Activated CD8-positive, alpha-beta memory T cell treated with anti-CD3 and anti-CD28 coated beads for 24 hours (primary cell): ENCODE measurements around the gene PROZ.
"Not testable (repeated sequence)": the region's sequence is repeated elsewhere in the genome, so short reads cannot be mapped to it uniquely, and the experiment has no call there.

Source experiments
- DNase-seq: peaks from one replicate; pipeline ENCODE4 v3.0.0-alpha.2; 2020

The PROZ gene, protein sequence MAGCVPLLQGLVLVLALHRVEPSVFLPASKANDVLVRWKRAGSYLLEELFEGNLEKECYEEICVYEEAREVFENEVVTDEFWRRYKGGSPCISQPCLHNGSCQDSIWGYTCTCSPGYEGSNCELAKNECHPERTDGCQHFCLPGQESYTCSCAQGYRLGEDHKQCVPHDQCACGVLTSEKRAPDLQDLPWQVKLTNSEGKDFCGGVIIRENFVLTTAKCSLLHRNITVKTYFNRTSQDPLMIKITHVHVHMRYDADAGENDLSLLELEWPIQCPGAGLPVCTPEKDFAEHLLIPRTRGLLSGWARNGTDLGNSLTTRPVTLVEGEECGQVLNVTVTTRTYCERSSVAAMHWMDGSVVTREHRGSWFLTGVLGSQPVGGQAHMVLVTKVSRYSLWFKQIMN

GRCh38 chr13:113157929-113158747 lies at the start of gene PROZ:
PROZ (plus strand) TSS chr13:113158648; CDS start chr13:113158661, 13 bp downstream.
- DNase-seq: peak; percentile 41

DNA sequence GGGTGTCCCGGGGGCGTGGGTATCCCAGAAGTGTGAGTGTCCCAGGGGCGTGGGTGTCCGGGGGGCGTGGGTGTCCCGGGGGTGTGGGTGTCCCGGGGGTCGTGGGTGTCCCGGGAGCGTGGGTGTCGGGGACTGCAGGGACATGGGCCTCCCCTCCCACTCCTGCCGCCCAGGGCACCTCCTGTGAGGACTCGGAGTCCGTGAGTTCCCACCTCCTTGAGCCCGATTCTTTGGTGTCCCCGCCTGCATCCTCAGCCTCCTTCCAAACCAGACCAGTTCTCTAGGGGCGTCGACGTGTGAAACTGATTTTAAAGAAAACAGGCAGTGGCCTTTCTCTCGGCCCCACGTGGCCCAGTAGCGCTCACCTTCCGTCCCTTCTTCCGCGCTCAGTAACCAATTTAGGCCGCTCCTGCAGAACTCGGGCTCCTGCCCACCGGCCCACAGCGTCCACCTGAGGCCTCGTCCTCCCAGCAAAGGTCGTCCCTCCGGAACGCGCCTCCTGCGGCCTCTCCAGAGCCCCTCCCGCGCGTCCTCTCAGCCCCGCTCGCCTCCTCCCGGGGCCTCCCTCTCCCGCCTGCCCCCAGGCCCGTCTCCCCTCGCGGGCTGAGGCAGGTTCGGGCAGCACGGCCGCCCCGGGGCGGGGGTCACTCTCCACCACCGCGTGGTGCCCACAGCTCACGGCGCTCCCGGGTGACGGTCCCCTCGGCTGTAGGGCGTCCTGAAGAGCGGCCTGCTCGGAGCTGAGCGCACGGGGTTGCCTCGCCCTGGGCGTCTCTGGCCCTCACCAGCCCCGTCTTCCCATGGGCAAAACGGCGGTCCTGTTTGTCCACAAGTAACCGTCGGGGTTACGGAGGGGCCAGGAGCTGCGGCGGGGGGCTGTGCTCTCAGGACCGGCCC lies 49.0 kb upstream of the PROZ start:
- peak; percentile 67 for DNase-seq

DNA sequence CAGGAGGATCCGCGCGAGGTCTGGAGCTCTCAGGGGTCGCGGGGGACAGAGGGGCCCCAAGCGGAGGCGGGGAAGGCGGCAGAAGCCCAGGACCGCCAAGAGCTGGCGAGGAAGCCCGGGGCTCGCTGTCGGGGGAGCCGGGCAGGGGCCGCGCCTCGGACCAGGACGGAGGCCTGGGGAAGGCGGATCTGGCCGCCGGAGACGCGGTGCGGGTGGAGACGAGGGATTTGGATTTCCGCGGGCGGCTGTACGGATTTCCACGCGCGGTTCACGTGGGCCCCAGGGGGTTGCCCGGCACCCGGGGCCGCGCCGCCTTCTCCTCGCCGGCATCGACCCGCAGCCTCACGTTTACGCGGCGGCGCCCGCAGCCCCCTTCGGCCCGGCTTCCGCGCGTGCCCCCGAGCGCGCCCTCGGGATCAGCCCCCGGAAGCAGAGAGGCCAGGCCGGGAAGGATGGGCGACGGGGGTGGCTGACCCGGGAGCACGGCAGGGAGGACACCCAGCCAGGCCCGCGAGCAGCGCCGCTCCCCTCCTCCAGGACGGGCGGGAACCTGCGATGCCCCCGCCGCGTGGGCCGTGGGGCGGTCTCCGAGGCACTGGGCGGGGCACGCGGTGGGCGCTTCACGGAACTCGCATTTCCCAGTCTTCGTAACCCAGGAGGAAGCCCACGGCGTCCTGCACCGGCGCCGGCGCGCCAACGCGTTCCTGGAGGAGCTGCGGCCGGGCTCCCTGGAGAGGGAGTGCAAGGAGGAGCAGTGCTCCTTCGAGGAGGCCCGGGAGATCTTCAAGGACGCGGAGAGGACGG lies 48.2 kb upstream of the PROZ start:
- DNase-seq: peak; percentile 81

DNA sequence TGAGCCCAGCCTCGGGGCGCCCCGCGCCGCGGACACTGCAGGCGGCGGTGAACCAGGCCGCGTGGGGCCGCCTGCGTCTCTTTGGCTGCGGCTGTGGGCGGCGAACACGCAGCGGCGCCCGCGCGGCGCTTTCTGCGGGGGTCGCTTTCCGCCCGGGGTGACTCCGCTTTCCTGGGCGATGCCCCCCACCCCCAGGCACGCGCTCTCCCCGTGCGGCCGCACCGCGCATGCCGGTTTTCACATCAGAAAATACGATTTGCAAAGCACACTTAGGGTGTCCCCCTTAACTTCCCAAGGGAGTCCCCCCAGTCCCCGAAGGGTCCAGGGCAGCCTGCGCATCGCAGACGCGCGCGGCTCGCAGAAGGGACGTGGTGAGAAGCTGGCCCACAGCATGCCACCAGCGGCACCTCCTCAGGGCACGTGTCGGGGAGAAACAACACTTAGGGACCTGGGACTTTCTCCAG lies 47.6 kb upstream of the PROZ start:
- DNase-seq: peak; percentile 70

DNA sequence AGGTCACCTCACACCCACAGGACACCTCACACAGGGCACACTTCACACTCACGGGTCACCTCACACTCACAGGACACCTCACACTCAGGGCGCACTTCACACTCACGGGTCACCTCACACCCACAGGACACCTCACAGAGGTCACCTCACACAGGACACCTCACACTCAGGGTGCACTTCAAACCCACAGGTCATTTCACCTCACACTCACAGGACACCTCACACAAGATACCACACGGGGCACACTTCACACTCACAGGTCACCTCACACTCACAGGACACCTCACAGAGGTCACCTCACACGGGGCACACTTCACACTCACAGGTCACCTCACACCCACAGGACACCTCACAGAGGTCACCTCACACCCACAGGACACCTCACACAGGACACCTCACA lies 46.6 kb upstream of the PROZ start:
- not testable (repeated sequence) for DNase-seq

DNA sequence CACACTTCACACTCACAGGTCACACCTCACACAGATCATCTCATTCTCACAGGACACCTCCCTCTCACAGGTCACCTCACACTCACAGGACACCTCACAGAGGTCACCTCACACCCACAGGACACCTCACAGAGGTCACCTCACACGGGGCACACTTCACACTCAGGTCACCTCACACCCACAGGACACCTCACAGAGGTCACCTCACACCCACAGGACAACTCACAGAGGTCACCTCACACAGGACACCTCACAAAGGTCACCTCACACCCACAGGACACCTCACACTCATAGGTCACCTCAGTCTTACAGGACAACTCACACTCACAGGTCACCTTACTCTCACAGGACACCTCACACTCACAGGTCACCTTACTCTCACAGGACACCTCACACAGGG lies 46.0 kb upstream of the PROZ start:
- not testable (repeated sequence) for DNase-seq

DNA sequence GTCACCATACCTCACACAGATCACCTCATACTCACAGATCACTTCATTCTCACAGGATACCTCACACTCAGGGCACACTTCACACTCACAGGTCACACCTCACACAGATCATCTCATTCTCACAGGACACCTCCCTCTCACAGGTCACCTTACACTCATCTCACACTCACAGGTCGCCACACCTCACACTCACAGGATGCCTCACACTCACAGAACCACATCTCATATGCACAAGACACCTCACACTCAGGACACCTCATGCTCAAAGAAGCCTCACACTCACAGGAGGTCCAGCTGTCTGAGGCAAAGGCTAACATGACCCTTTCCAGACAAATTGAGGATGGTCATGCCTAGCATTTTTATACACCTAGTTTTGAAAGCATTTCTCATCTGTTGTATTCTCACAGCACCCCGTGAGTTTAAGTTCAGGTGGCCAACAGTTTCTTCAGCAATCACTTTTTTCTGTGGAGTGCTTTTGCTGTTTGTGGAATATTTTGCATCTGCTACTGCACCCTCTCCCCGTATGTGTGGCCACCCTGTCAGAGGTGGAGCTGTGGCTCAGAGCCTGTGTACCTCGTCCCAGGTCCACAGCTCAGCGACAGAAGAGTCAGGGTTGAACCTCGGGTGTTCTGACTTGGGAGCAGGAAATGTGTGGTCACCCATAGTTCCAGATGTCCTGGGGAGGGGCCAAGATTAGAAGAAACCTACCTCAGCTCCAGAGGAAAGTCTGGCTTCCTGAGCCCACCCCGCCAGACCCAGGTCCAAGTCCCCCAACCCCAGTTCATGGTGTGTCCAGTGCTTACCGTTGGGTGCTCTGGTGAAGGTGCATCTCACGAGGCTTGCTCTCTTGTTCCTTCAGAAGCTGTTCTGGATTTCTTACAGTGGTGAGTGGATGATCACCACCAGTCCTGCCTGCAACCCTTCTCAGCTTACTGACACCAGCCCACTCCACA lies 45.3 kb upstream of the PROZ start:
- DNase-seq: no peak

DNA sequence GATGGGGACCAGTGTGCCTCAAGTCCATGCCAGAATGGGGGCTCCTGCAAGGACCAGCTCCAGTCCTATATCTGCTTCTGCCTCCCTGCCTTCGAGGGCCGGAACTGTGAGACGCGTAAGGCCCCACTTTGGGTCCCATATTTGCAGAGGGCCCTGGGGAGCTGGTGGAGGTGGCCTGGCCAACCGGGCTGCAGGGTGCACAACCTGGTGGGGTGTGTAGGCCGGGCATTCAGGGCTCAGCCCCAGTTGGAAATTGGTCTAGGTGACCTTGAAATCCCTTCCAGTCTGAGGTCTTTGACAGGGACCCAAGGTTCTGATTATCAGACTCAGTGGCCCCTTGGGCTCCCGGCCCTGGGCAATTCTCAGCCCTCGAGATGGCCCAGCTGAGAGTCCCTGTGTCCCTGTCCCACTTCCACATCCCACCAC lies 44.6 kb upstream of the PROZ start:
- DNase-seq: no peak

GRCh38 chr13:113114511-113115362 lies 43.7 kb upstream of the PROZ start:
- no peak for DNase-seq

DNA sequence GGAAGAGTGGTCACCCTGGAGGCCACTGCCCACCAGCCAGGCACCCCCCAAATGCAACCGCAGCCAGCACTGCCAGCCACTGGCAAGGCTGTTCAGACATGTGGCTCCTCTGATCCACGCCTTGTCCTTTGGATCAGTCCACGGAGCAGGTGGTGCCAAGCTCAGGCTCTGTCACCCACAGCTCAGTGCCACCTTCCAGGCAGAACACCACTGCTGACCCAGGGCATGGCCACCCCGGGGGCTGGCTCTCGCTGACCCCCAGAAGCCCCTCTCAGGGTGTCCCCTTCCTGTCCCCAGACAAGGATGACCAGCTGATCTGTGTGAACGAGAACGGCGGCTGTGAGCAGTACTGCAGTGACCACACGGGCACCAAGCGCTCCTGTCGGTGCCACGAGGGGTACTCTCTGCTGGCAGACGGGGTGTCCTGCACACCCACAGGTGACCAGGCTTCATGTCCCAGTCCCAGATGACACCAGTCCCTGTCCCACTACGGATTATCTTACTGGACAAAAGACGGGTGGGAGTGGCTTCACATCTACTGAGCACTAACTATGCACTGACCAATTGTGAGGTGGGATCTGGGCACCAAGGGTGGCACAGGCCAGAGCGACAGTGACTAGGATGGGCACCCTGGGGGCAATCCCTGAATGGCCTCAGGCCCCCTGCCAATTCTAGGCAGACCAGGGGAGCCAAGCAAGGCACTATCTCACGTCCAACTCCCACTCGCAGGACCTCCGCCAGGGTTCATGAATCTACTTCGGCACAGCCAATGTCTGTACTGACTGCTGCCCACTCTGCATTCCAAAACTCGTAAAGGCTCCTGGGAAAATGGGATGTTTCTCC lies 42.9 kb upstream of the PROZ start:
- no peak for DNase-seq

DNA sequence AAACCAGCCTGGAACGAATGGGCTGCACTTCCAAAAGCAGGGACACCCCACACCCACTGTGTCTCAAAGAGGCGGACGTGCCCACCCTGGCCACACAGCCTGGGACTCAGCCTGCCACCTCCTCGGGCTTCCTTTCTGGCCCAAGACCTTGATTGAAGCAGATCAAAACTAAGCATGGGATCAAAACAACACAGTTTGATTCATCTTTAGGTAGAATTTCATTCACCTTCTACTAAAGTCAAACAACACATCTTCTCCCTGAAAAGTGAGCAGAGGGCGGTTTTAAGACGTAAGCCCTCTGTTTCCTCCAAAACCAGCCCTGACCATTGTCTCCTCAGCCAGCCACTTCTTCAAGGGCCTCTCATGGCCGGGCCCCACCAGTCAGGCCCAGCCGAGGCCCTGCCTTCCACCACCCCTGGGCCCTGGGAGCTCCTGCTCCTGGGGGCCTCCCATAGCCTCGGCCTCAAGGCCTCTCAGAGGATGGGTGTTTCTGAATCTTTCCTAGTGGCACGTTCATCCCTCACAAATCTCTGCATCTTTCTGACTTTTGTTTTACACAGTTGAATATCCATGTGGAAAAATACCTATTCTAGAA lies 42.1 kb upstream of the PROZ start:
- DNase-seq: no peak

- no peak for DNase-seq
Measured at GRCh38 chr13:113116871-113117271, 41.6 kb upstream of the PROZ start.

DNA sequence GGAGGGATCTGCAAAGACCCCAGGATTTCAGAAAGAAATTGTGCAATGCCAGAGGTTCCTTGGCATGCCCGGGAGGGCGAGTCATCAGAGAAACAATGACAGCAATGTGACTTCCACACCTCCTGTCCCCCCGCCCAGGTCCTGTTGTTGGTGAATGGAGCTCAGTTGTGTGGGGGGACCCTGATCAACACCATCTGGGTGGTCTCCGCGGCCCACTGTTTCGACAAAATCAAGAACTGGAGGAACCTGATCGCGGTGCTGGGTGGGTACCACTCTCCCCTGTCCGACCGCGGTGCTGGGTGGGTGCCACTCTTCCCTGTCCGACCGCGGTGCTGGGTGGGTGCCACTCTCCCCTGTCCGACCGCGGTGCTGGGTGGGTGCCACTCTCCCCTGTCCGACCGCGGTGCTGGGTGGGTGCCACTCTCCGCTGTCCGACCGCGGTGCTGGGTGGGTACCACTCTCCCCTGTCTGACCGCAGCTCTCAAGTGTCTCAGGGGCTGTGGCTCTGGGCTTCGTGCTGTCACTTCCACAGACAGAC lies 41.0 kb upstream of the PROZ start:
- no peak for DNase-seq

DNA sequence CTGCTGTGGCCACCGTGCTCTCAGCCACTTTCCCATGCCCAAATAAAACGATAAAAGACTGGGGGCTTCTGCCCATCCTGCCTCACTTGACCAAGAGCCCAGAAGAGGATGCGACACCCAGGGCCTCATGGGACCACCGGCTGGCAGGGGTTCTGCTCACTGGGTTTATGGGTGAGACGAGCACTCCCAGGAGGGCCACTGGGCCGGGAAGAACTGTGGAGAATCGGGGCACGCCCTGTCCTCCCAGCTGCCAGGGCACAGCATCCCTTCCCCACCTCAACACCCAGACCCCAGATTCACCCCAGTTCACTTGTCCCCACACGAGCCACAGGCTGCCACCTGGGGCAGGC lies 40.6 kb upstream of the PROZ start:
- DNase-seq: no peak

- no peak for DNase-seq
Measured at GRCh38 chr13:113118261-113119021, 40.0 kb upstream of the PROZ start.

GRCh38 chr13:113119166-113119821 lies 39.2 kb upstream of the PROZ start:
- DNase-seq: no peak

GRCh38 chr13:113119822-113120189 lies 38.6 kb upstream of the PROZ start:
- DNase-seq: no peak
